Kasumi-1 (cell line): ENCODE data around the gene MAP1S.

ENCODE experiments used
- DNase-seq, 2 experiments: peaks; one replicate each; lab custom pipeline; 2025; lab: John Stamatoyannopoulos, UW

MAP1S gene, protein sequence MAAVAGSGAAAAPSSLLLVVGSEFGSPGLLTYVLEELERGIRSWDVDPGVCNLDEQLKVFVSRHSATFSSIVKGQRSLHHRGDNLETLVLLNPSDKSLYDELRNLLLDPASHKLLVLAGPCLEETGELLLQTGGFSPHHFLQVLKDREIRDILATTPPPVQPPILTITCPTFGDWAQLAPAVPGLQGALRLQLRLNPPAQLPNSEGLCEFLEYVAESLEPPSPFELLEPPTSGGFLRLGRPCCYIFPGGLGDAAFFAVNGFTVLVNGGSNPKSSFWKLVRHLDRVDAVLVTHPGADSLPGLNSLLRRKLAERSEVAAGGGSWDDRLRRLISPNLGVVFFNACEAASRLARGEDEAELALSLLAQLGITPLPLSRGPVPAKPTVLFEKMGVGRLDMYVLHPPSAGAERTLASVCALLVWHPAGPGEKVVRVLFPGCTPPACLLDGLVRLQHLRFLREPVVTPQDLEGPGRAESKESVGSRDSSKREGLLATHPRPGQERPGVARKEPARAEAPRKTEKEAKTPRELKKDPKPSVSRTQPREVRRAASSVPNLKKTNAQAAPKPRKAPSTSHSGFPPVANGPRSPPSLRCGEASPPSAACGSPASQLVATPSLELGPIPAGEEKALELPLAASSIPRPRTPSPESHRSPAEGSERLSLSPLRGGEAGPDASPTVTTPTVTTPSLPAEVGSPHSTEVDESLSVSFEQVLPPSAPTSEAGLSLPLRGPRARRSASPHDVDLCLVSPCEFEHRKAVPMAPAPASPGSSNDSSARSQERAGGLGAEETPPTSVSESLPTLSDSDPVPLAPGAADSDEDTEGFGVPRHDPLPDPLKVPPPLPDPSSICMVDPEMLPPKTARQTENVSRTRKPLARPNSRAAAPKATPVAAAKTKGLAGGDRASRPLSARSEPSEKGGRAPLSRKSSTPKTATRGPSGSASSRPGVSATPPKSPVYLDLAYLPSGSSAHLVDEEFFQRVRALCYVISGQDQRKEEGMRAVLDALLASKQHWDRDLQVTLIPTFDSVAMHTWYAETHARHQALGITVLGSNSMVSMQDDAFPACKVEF

DNA sequence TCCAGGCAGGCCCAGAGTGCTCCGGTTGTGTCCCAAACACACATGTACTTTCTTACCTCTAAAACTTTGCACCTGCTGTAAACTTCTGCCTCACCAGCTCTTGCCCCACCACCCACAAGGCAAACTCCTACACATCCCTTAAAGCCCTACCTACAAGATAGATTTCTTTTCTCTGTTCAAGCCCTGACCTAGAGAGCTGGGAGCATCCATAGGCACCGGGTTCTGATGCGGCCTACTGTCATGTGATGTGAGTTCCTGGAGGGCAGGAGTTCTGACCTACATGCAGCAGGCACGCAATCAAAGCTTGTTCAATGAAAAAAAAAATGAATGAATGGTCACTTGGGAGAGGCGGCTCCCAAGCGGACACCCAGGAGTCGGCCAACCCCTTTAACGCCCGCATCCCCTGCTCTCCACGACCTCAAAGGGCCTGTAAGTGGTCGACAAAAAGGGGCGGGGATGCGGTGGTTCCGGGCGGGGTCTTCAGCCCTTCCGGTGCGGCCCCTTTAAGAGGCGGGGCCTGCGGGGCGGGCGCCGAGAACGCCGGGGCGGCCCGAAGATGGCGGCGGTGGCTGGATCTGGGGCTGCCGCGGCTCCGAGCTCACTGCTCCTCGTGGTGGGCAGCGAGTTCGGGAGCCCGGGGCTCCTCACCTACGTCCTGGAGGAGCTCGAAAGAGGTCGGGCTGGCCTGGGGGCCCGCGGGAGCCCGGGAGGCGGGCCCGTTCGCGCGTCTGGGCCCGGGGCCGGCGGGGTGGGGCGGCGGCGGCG is at the start of gene MAP1S:
MAP1S (plus strand) TSS at position 534 of the 765 bp plus-strand sequence; CDS start at position 557, 23 bp downstream.
- peak; percentile 48 to 55 for DNase-seq

DNA sequence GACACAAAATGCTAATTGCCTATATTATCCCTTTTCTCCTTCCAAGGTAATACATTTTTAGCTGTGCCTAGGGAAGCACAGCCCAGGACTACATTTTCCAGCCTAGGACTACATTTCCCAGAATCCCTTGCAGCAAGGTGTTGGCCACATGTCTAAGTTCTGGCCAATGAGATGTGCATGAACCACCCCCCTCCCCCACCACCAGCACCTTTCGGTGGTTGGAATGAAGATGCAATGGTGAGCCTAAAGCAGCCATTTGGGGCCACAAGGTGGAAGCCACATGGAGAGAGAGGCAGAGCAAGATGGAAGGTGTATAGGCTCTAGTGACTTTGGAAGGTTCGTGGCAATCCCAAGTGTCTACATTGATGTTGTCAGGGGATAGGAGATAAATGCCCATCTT is 47.4 kb upstream of the MAP1S start:
- DNase-seq: peak; percentile 9 to 20

DNA sequence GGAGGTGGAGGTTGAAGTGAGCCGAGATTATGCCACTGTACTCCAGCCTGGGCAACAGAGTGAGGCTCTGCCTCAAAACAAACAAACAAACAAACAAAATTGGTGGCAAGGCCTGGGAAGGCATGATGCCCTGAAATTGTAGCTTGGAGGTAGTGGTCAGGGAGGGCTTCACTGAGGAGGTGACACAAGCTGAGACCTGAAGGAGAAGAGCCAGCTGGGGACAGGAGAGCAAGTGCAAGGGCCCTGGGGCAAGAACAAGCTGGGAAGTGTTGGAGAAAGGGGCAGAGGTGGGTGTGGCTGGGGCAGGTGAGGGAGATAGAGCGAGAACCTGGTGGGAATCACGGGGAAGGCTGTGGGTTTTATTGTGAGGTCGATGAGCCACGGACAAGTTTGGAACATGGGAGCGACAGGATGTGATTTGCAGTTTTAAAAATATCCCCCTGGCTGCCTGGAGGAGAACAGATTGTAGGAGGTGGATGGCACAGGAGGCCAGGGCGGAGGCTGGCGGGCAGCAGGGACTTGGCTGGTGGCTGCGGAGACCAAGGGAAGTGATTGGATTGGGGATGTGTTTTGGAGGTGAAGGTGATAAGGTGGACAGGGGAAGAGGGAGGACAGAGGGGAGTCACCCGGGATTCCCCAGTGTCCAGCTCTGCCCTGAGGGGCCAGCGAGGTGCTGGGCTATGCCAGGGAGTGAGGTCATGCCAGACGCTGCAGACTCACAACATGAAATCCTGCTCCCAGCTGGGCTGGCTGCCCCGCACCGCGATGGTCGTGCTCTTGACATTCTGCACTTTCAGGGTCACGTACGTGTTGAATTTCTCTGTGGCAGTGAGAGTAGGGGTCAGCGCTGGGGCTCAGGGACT is 45.1 kb upstream of the MAP1S start:
- no peak for DNase-seq

DNA sequence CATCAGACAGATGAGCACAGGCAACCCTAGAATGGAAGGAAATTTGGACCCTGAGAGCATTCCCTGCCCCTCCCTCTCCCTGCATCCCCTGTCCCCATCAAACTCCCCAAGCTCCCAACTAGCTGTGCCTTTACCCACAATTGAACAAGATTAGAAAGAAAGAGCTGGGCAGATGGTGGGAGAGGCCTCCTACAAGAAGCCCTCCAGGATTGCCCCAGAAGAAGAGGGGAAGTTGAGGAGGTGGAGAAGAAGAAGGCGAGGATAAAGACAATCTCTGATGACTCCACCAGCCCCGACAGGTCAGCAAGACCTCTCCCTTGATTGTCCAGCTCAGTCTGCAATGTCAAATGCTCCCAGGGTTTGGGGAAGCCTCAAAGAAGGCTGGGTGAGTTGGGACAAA is 43.0 kb upstream of the MAP1S start:
- DNase-seq: no peak

DNA sequence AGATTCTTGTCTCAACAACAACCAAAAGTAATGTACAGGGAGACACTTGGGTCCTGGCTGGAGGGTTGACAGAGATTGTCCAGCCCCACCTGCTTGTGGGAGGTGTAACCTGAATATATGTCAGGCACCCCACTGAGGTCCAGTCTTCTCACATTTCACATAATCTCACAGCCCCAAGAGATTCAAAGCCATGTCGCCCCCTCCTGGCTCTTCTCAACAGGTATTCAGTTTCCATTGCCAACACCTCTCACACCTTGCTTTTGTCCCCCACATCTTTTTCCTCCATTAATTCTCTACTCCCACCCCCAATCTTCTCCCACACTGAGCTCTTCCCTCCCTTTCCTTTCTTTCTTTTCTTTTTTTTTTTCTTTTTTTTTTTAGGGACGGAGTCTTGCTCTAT is 42.3 kb upstream of the MAP1S start:
- DNase-seq: no peak

DNA sequence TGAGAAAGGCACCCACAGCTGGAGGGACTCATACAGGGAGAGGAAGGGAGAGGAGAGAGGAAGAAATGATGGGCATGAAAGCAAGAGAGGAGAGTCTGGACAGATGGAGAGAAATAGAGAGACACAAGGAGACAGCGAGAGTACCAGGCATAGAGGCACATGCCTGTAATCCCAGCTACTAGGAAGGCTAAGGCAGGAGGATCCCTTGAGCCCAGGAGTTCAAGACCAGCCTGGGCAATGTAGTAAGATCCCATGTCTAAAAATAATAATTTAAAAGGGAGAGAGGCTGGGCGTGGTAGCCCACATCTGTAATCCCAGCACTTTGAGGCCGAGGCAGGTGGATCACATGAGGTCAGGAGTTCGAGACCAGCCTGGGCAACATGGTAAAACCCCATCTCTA is 40.4 kb upstream of the MAP1S start:
- no peak for DNase-seq

DNA sequence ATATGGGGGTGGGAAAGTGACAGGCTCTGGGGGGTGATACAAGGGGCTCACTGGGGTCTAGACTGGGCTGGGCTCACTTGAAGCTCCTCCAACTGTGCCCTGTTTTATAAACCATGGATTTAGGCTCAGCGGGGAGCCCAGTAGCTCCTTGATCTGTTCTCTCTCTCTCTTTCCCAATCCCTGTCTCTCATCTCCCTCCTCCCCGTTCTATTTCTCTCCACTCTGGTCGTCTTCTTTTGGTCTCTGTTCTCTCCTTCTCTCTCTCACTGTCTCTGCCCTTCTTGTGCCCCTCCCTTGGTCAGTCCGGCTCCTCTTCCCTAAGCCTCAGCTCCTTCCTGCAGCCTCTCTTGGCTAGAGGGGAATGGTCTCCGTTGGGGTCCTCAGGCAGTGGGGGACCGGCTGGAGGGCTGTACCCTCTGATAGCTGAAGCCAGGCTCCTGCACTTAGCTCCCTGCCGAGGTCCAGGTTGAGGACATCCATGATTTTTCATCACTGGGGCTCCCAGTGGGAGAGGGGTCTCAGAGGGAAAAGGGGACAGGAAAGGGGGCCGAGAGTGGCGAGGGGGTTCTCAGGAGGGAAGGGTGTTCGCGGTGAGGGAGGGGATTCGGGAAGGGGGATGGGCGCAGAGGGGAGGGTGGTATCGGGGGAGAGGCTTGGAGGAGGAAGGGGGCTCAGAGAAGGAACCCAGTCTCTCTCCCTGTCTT is 39.6 kb upstream of the MAP1S start:
- no peak for DNase-seq

DNA sequence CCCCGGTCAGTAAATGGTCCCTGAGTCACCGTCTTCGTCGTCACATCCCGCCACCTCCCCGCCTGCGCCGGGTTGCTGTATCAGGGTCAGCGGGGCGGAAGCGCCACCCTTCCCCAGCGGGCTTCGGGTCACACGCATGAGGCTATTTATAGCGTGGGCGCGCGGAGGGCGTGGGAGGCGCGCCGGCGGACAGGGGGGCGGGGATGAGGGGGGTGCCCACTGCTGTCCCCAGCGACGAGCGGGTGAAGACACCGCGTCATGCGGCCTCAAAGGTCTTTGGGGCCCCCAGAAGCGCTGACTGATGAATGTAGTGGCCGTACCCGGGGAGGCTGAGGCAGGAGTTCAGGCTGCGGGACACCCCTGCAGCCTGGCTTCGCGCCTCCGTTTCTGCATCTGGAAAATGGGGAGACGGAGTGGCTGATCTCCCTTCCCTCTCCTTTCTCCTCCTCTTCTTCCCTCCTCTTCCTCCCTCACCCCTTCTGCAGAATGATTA is 39.0 kb upstream of the MAP1S start:
- peak; percentile 26 to 30 for DNase-seq

DNA sequence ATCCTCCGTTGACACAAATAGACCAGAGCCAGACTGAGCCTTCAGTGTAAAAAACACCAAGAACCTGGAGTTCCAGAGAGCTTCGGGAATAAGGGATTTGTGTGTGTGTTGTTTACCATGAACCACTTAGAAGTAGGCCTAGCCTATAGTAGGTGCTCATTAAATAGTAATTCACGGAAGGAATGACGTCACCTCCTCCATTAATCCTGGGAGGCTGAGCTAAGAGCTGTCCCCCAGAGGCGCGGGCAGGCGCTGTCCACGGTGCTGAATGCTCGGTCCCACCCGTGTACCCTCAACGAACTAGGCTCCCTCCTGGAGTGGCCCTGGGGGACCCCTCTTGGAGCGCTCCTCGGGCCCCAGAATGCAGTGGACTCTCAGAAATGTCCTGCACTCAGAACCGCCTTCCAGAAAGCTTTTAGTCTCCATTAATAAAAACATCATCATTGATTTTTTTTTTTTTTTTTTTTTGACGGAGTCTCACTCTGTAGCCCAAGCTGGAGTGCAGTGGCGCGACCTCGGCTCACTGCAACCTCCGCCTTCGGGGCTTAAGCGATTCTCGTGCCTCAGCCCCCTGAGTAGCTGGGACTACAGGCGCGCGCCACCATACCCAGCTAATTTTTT is 37.7 kb upstream of the MAP1S start:
- DNase-seq: peak; percentile 29 to 38

DNA sequence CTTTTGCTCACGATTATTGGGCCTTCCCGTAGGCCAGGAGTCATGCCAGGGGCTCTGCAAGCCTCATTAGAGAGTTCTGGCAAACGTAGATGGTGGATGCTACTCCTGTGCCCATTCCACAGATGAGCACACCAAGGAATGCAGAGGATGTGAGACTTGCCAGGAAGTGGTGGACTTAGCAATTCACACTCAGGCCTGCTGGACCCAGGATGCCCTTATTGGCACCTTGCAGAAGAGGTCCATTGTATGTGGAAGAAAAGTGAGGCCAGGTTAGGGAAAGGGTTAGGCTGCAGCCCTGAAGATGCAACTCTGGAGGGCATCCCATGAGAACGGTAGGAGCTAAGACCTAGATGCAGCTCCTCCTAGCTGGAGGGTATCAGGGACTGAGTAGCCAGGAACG is 37.0 kb upstream of the MAP1S start:
- no peak for DNase-seq

DNA sequence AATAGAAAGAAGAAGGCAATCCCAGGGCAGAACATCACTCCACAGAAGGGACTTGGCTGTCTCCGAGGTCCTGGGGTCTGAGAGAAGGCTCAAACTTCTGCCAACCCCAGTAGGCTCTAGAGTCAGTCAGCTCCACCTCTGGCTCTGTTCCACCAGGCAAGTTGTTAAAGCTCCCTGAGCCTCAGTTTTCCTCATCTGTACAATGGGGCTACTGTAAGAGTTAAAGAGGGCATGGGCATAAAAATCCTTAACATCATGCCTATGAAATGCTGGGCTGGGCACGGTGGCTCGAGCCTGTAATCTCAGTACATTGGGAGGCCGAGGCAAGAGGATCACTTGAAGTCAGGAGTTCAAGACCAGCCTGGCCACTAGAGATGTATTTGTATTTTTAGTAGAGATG is 36.2 kb upstream of the MAP1S start:
- no peak for DNase-seq

DNA sequence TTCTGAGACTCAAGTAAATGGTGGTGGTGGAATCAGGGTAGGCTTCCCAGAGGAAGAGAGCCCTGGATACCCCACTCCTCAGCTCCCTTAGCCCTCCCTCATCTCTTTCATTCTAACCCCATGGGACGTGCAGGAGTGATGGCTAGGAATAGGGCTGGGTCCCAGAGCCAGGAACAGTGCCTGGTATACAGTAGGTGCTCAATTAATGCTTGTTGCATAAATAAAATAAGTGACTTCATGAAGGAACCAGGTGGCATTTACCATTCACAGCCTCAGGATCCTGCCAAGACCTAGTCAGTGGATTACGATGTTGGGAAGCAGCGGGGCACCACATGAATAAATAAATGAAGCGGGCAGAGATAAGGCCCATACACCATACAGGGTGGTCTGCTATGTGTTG is 35.0 kb upstream of the MAP1S start:
- DNase-seq: no peak

DNA sequence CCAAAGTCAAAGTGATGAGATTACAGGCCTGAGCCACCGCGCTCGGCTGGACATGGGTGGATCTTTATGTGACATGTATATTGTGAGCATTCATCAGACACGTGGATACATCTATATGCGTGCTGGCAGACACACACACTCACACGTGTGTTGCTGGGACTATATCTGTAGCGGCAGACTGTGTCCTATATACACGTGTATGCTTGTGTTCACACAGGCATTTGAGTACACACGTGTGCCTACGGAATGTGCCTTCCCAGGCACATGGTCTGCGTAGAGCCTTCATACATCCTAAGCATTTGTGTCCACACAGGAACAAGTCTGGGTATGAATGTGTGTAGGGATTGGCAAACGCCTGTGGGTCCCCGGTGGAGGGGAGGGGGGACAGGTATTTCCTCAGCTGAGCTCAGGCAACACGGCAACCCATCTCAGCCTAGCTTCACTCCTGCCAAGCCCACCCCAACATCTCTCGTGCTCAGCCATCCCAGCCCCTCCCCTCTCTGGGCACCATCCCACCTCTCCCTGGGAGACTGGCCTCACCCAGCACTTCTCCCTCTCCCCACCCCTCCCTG is 33.7 kb upstream of the MAP1S start:
- no peak for DNase-seq

DNA sequence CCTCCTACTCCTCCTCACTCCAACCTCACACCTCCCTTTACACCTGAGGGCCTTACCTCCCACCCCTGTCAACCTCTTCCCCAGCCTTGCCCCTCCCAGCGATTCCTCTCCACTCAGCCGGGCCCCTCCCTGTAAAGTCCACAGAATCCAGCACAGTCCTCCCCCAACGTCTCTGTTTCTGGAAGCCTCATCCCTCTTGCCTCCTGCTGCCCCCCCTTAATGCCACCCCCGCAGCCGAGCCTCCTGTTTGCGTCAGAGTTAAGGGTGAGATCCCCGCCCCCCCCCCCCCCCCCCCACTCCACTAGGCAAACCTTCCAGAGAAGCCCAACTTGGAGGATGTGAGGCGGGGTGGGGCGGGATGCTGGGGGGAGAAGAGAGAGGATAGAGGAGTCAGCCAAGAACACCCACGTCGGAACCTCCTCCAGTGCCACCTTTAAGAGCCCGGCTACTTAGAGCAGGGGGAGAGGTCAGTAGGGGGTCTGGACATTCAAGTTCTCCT is 33.2 kb upstream of the MAP1S start:
- no peak for DNase-seq

DNA sequence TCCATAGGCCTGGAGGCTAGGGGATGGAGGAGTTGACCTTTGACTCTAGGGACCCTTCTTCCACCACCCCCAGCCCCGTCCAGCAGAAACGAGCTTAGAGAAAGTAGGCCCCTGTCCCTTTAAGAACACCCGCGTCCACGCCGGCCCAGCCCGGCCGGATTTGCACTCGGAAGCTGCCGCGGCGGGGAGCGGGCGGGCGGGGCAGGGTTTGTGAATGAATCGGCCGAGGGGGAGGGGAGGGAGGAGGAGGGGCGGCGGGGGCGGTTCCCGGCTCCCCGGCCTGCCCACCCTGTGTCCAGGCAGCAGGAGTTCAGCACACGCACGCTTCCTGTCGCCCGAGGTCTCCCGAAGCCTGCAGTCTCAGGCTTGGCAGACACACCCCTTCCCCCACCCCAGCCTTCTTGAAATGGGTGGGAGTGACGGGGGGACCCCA is 32.7 kb upstream of the MAP1S start:
- peak in 1 of 2 experiments; percentile 3 for DNase-seq

DNA sequence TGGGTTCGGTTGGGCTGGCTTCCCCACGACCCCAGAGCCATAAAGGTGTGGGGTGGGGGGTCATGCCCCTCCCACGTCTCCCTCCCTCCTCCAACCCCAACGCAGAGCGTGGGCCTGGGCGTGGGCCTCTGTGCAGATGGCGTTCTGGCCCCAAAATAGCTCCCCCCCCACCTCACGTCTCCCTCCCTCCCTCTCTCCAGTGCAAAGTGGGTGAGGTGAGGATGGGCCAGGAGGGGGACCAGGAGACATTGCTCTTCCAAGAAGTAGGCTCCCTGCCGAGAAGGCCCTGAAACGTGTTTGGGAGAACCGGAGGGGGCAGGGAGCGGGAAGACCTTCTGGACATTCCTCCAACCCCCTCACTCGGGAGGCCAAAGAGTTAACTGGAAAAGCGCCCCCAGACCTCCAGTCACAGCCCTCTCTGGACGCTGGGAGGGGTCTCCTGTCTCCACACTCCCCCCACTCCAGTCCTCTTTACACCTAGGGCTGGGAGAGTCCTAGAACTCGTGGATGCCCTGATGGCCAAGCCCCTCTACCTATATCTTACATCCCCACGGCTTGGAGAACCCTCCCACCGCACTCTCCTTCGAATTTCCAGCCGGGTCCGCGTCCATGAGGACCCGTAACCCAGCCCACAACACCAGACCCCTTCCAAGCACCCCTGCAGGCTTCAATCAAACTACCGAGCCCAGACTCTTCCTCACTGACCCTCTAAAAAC is 32.0 kb upstream of the MAP1S start:
- DNase-seq: no peak

DNA sequence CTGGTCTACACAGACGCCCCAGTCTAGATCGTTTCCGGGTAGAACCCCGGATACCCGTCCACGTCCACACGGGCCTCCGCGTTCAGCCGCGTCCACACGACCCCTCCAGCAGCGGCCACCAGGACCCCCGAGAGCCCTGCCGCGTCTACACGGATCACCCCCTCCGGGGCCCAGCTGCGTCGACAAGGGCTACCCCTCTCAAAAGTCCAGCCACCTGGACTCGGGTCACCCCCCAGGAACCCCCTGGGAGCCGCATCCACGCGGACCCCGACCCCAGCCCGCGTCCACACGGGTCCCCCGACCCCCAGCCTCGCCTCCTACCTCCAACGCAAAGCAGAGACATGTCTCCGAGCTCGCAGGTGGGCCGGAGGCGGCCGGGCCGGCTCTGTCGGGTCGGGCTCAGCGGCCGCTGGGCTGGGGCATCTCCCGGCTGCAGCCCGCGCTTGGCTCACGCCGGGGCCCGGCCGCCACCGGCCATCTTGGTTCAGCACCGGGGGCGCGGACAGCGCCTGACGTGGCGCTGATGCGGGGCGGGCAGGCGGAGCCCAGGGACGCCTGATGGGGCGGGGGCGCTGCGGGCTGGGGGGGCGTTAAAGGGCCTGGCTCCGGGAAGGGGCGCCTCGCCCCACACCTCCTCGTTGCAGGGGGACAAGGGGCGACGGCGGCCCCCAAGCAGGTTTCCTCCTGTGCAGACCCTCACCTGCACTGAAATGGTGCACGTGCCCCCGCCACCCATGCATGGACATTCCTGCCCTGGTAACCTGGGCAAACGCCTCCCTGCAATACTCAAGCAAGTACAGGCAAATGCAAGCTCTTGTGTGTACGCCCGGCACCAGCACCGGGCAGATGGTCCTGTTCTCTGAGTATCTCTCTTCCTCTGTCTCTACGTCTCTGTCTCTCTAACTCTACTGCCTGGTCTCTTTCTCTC is 31.2 kb upstream of the MAP1S start, which contains the start of gene UNC13A:
UNC13A (minus strand) TSS at position 498 of the 928 bp plus-strand sequence; CDS start at position 343, 155 bp downstream.
- peak in 1 of 2 experiments; percentile 21 for DNase-seq
